CD4-positive, CD25-positive, alpha-beta regulatory T cell (primary cell): Measurements from ENCODE around the gene LMO7. TPM values are rescaled to one million over a fixed set of nuclear protein-coding genes. Genes with fewer than 3 reads are reported as not detected.

ENCODE experiments used
- ATAC-seq, 2 donors: fragments of 150-1000 bp; cut with Tn5 transposase; one replicate each; pipeline ENCODE4 v1.10.0; 2021; ENCODE audit warnings: low read depth in 2 of 2, moderate number of reproducible peaks in 2 of 2, moderate library complexity in 1 of 2
- DNase-seq, 3 donors: peaks; one replicate each; pipeline versions ENCODE4 v3.0.0 to v3.0.0-alpha.2; 2012 to 2022; ENCODE audit warnings: mixed read lengths in 1 of 3
- H3K27ac ChIP-seq: one replicate; pipeline ENCODE4 v1.7.0; 2013; ENCODE audit warnings: mild to moderate bottlenecking, low read length; ENCODE audit not compliant: insufficient read depth, poor library complexity, severe bottlenecking
- H3K27me3 ChIP-seq: one replicate; pipeline ENCODE4 v1.7.0; 2013; ENCODE audit warnings: low read length; ENCODE audit not compliant: control insufficient read depth, insufficient read depth
- H3K36me3 ChIP-seq: one replicate; pipeline ENCODE4 v1.7.0; 2013; ENCODE audit warnings: mild to moderate bottlenecking, low read length, moderate library complexity; ENCODE audit not compliant: control insufficient read depth, insufficient read depth
- H3K4me1 ChIP-seq: 2 replicates; pipeline ENCODE4 v1.7.0; 2013; ENCODE audit warnings: mild to moderate bottlenecking, low read length; ENCODE audit not compliant: insufficient read depth, control insufficient read depth, poor library complexity, severe bottlenecking
- H3K4me3 ChIP-seq: one replicate; pipeline ENCODE4 v1.7.0; 2013; ENCODE audit warnings: low read depth, mild to moderate bottlenecking, low read length, moderate library complexity
- H3K9me3 ChIP-seq, 2 experiments: 1 replicate in 1 of 2; 2 replicates in 1 of 2; pipeline ENCODE4 v1.7.0; 2013; ENCODE audit warnings: low read length in 2 of 2, mild to moderate bottlenecking in 1 of 2, moderate library complexity in 1 of 2; ENCODE audit not compliant: control insufficient read depth in 2 of 2
- H3K27ac Mint-ChIP-seq, 3 donors: one replicate each; pipeline ENCODE4 v1.8.0; 2020 to 2022; ENCODE audit warnings: mild to moderate bottlenecking in 3 of 3, mixed read lengths in 3 of 3, moderate library complexity in 2 of 3
- H3K27me3 Mint-ChIP-seq: one replicate; pipeline ENCODE4 v1.8.0; 2022; ENCODE audit warnings: mild to moderate bottlenecking, mixed read lengths
- H3K36me3 Mint-ChIP-seq: one replicate; pipeline ENCODE4 v1.8.0; 2020; ENCODE audit warnings: mixed read lengths
- H3K4me1 Mint-ChIP-seq, 4 donors: one replicate each; pipeline ENCODE4 v1.8.0; 2020 to 2022; ENCODE audit warnings: mixed read lengths in 4 of 4, mild to moderate bottlenecking in 1 of 4
- H3K4me3 Mint-ChIP-seq, 4 donors: one replicate each; pipeline ENCODE4 v1.8.0; 2020 to 2022; ENCODE audit warnings: mild to moderate bottlenecking in 4 of 4, mixed read lengths in 4 of 4, moderate library complexity in 3 of 4
- H3K9me3 Mint-ChIP-seq, 7 donors: one replicate each; pipeline ENCODE4 v1.8.0; 2020 to 2022; ENCODE audit warnings: mixed read lengths in 7 of 7, mild to moderate bottlenecking in 3 of 7, moderate library complexity in 2 of 7
- polyA plus RNA-seq, 4 donors: library from polyadenylated mRNA; unstranded; fragments of 300-500 nt; fragmentation: Illumina TruSeq; gene quantifications; one replicate each; pipeline ENCODE4 v1.2.3, GENCODE V29; 2021
- total RNA-seq: library from RNA; stranded (reverse); gene quantifications from one replicate; pipeline ENCODE4 v1.2.3, GENCODE V29; 2022

The LMO7 gene
- total and polyA plus RNA-seq, 5 donors from 2014 or later: 4.2 to 22.5 (median 10.6) TPM

DNA sequence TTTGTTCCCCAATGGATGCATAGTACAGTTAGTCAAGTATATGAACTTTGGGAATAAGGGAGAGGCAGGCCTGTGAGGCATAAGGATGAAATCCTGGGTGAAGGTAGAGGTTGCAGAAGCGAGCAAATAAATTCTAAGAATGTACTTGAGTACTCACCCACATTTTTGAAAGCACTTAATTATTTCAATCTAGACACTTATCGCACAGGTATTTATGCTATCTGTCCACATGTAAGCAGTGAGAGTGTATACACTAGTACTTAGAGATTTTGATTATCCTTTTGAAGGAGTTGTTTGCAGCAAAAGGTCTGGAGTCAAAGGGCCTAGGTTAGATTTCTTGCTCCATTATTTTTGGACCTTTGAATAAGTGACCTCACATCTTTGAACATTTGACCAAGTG, 77.7 kb downstream of the LMO7 start:
- H3K36me3 ChIP-seq: no peaks in the 10 kb centered on the region
- ATAC-seq: no peak
- no peaks in the 10 kb centered on the region for H3K9me3 ChIP-seq
- Mint-ChIP-seq H3K4me3 (no peak overlapping the region), H3K27ac (no peak overlapping the region), H3K36me3 (peaks cover 12% of the 10 kb centered on the region), H3K4me1 (peaks cover 0 to 6% (median 0%) of the 10 kb centered on the region in 4 donors), H3K27me3 (no peaks in the 10 kb centered on the region), H3K9me3 (no peaks in the 10 kb centered on the region)
- H3K4me1 ChIP-seq: no peaks in the 10 kb centered on the region
- DNase-seq: no peak
- H3K4me3 ChIP-seq: no peak overlapping the region
- no peak overlapping the region for H3K27ac ChIP-seq
- no peaks in the 10 kb centered on the region for H3K27me3 ChIP-seq

DNA sequence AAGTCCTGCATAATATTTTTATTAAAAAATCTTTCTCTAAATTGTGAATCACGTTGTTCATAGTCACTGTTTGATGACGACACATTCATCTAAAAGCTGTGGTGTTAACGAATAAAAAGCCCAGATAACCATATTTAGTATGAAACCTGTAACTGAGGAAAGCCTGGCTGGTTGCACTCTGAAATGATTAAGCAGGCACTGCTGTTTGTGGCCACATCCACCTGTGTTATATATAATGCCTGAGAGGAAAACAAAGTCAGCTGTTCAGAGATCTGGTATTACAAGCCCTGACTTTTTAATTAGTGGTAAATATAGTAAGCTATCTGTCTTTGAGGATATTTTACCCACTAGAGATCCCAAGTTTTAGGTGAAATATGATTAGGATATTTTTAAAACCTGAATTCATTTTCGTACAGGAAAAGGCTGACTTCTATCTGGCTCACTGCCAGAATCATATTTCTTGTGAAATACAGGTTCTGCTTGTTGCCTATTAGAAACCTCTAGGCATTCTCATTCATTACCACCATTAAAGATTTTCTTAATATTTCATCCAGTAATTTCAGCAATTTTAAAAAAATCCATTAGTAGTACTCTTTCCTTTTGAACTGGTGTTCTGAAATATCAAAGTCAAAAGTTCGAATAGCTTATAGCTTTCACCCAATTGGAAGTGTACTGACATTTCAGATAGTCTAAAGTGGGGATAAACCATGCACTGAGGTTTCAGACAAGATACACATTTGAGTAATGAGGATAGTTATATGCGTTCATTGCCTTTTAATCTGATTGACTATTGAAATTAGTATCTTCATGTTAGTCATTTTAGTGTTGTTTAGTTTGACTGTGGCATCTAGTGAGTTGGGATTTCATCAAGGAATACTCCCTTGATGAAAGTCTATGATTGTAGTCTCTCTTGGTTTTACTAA, 79.7 kb downstream of the LMO7 start:
- no peaks in the 10 kb centered on the region for H3K4me1 ChIP-seq
- H3K4me3 ChIP-seq: no peak overlapping the region
- DNase-seq (no peak), ATAC-seq (no peak)
- no peaks in the 10 kb centered on the region for H3K27me3 Mint-ChIP-seq
- no peak overlapping the region for H3K27ac Mint-ChIP-seq
- no peak overlapping the region for H3K4me3 Mint-ChIP-seq
- peaks cover 0 to 6% (median 0%) of the 10 kb centered on the region in 4 donors for H3K4me1 Mint-ChIP-seq
- peaks cover 23% of the 10 kb centered on the region for H3K36me3 Mint-ChIP-seq
- H3K9me3 ChIP-seq: no peaks in the 10 kb centered on the region
- H3K9me3 Mint-ChIP-seq: no peaks in the 10 kb centered on the region
- no peak overlapping the region for H3K27ac ChIP-seq
- no peaks in the 10 kb centered on the region for H3K36me3 ChIP-seq
- H3K27me3 ChIP-seq: no peaks in the 10 kb centered on the region

- Mint-ChIP-seq H3K27ac (peak overlapping the region in 1 of 3 donors; percentile 24), H3K27me3 (no peaks in the 10 kb centered on the region), H3K36me3 (peaks cover 23% of the 10 kb centered on the region), H3K4me1 (peaks cover 0 to 3% (median 0%) of the 10 kb centered on the region in 4 donors), H3K9me3 (no peaks in the 10 kb centered on the region), H3K4me3 (no peak overlapping the region)
- Histone ChIP-seq H3K4me3 (no peak overlapping the region), H3K36me3 (no peaks in the 10 kb centered on the region), H3K27me3 (no peaks in the 10 kb centered on the region), H3K27ac (no peak overlapping the region), H3K4me1 (no peaks in the 10 kb centered on the region), H3K9me3 (no peaks in the 10 kb centered on the region)
- ATAC-seq: no peak
- DNase-seq: no peak
Observed at GRCh38 chr13:75717525-75717924, 81.4 kb downstream of the LMO7 start.

GRCh38 chr13:75721307-75721706, 85.2 kb downstream of the LMO7 start:
- DNase-seq (no peak), ATAC-seq (no peak)
- no peaks in the 10 kb centered on the region for H3K27me3 ChIP-seq
- H3K27ac ChIP-seq: no peak overlapping the region
- no peaks in the 10 kb centered on the region for H3K4me1 Mint-ChIP-seq
- no peak overlapping the region for H3K27ac Mint-ChIP-seq
- no peaks in the 10 kb centered on the region for H3K9me3 Mint-ChIP-seq
- H3K27me3 Mint-ChIP-seq: no peaks in the 10 kb centered on the region
- no peak overlapping the region for H3K4me3 Mint-ChIP-seq
- peaks cover 23% of the 10 kb centered on the region for H3K36me3 Mint-ChIP-seq
- H3K4me3 ChIP-seq: no peak overlapping the region
- no peaks in the 10 kb centered on the region for H3K4me1 ChIP-seq
- H3K36me3 ChIP-seq: no peaks in the 10 kb centered on the region
- no peaks in the 10 kb centered on the region for H3K9me3 ChIP-seq

GRCh38 chr13:75723901-75724300, 87.8 kb downstream of the LMO7 start:
- Mint-ChIP-seq H3K27ac (no peak overlapping the region), H3K4me3 (no peak overlapping the region), H3K9me3 (peaks cover 0 to 1% (median 0%) of the 10 kb centered on the region in 7 donors), H3K4me1 (peaks cover 0 to 2% (median 0%) of the 10 kb centered on the region in 4 donors), H3K27me3 (no peaks in the 10 kb centered on the region), H3K36me3 (peaks cover 11% of the 10 kb centered on the region)
- Histone ChIP-seq H3K36me3 (no peaks in the 10 kb centered on the region), H3K4me1 (no peaks in the 10 kb centered on the region), H3K27me3 (no peaks in the 10 kb centered on the region), H3K9me3 (no peaks in the 10 kb centered on the region), H3K27ac (no peak overlapping the region), H3K4me3 (no peak overlapping the region)
- ATAC-seq (no peak), DNase-seq (no peak)

DNA sequence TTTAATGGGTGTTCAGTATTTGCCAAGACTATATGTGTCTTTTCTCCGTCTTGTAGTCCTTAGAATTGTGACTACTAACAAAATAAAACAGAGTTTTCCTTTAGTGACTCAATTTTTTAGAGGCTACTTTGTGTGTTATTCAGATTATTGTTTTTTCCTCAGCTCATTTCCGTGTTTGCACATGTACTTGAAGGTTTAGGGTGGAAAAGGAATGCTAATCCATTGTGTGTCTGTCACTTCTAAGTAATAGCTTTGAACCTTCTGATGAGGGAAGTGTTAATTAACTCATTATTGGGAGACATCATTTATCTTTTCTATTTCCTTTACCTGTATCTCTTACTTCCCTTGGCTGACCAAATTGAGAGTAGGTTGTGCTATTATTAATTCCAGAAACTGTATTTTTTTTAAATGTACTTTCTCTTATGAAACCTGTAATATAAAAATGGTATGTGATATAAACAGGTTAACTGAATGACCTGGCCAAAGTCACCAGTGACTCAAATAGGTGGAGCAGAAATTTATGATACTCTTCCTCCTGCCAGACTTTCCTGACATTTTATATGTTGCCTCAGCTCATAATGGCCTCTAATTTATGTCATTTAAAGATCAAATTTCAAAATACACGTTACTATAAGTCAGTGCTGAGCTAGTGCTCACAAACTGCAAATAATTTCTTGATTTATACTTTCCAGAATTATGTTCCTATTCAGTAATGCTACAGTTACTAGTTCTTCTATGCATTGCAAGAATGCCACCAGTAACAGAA, 88.8 kb downstream of the LMO7 start:
- Histone ChIP-seq H3K27me3 (no peaks in the 10 kb centered on the region), H3K4me3 (no peak overlapping the region), H3K9me3 (no peaks in the 10 kb centered on the region), H3K36me3 (no peaks in the 10 kb centered on the region), H3K4me1 (no peaks in the 10 kb centered on the region), H3K27ac (no peak overlapping the region)
- Mint-ChIP-seq H3K27me3 (no peaks in the 10 kb centered on the region), H3K9me3 (peaks cover 0 to 1% (median 0%) of the 10 kb centered on the region in 7 donors), H3K27ac (no peak overlapping the region), H3K4me1 (peaks cover 0 to 2% (median 0%) of the 10 kb centered on the region in 4 donors), H3K36me3 (peaks cover 3% of the 10 kb centered on the region), H3K4me3 (no peak overlapping the region)
- no peak for ATAC-seq
- no peak for DNase-seq

DNA sequence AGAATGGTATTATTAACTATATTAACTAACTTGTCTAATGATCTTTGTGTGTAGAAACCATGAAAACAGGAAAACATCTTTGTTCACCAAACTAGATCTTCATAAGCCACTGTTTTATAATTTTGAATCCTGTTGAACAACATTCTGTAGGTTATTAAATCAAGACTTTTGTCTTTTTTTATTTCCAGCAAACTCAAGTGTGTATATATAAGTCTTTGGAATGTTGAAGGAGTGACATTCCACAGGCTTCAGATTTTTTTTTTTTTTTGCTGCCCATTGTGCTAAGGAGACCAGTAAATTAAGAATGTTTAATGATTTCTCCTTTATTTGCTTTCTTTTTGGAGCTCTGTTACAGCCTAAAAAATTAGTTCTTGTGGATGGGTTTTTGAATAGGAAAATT, 89.6 kb downstream of the LMO7 start:
- H3K9me3 ChIP-seq: no peaks in the 10 kb centered on the region
- no peak for ATAC-seq
- no peak for DNase-seq
- no peaks in the 10 kb centered on the region for H3K36me3 Mint-ChIP-seq
- H3K9me3 Mint-ChIP-seq: peaks cover 0 to 1% (median 0%) of the 10 kb centered on the region in 7 donors
- no peaks in the 10 kb centered on the region for H3K27me3 ChIP-seq
- H3K27me3 Mint-ChIP-seq: no peaks in the 10 kb centered on the region
- H3K4me1 Mint-ChIP-seq: peaks cover 0 to 2% (median 0%) of the 10 kb centered on the region in 4 donors
- H3K36me3 ChIP-seq: no peaks in the 10 kb centered on the region
- no peaks in the 10 kb centered on the region for H3K4me1 ChIP-seq
- H3K27ac Mint-ChIP-seq: no peak overlapping the region
- H3K4me3 Mint-ChIP-seq: no peak overlapping the region
- H3K27ac ChIP-seq: no peak overlapping the region
- H3K4me3 ChIP-seq: no peak overlapping the region
